Caco-2 (cell line): Measurements from ENCODE around the gene PIK3CG. TPM values are rescaled to one million over a fixed set of nuclear protein-coding genes. Genes with fewer than 3 reads are reported as not detected.

Experiments
- BruUV-seq: library from RNA; stranded (reverse); fragments of 400-500 nt; replicated peaks from 2 replicates; lab custom pipeline; 2021; lab: Mats Ljungman, UMichigan
- CTCF ChIA-PET: fragments of 300-600 bp; sonication (Branson Sonifier 250); formaldehyde crosslinking; loops from one replicate; lab custom pipeline; 2022; ENCODE audit warnings: antibody characterized with exemption; lab: Charles Lee
- POLR2A ChIA-PET: fragments of 300-600 bp; sonication (Branson Sonifier 250); formaldehyde crosslinking; loops from one replicate; lab custom pipeline; 2022; ENCODE audit warnings: antibody characterized with exemption; lab: Charles Lee
- DNase-seq, 2 experiments: peaks; one replicate each; pipeline versions ENCODE4 v3.0.0 to v3.0.0-alpha.2; 2020 to 2022
- H3K27me3 ChIP-seq: replicated peaks from 2 replicates; pipeline ENCODE4 v1.6.0; 2011; ENCODE audit warnings: low read length; ENCODE audit not compliant: control insufficient read depth, insufficient read depth
- H3K36me3 ChIP-seq: 2 replicates; pipeline ENCODE4 v1.5.1; 2011; ENCODE audit warnings: low read length; ENCODE audit not compliant: control insufficient read depth, insufficient read depth
- H3K4me1 ChIP-seq: fragments of 250-450 bp; sonication (Bioruptor Pico); 2 replicates; pipeline ENCODE4 v1.5.1; 2020; ENCODE audit warnings: mild to moderate bottlenecking
- H3K4me3 ChIP-seq: 2 replicates; pipeline ENCODE4 v1.5.1; 2011; ENCODE audit warnings: low read depth, mild to moderate bottlenecking, control low read depth, low read length
- H3K9me3 ChIP-seq: fragments of 250-450 bp; sonication (Bioruptor Pico); 2 replicates; pipeline ENCODE4 v1.5.1; 2020; ENCODE audit warnings: mild to moderate bottlenecking, moderate library complexity
- H3K27ac Mint-ChIP-seq: one replicate; pipeline ENCODE4 v1.8.0; 2022; ENCODE audit warnings: mixed read lengths; ENCODE audit not compliant: unreplicated experiment
- H3K27me3 Mint-ChIP-seq: one replicate; pipeline ENCODE4 v1.8.0; 2022; ENCODE audit warnings: mixed read lengths; ENCODE audit not compliant: insufficient read depth, unreplicated experiment
- H3K36me3 Mint-ChIP-seq: one replicate; pipeline ENCODE4 v1.8.0; 2022; ENCODE audit warnings: mild to moderate bottlenecking, mixed read lengths; ENCODE audit not compliant: insufficient read depth, unreplicated experiment
- H3K4me1 Mint-ChIP-seq: one replicate; pipeline ENCODE4 v1.8.0; 2022; ENCODE audit warnings: low read depth, mixed read lengths; ENCODE audit not compliant: unreplicated experiment
- H3K4me3 Mint-ChIP-seq: one replicate; pipeline ENCODE4 v1.8.0; 2022; ENCODE audit warnings: mild to moderate bottlenecking, moderate library complexity, mixed read lengths; ENCODE audit not compliant: unreplicated experiment
- H3K9me3 Mint-ChIP-seq: one replicate; pipeline ENCODE4 v1.8.0; 2022; ENCODE audit warnings: mixed read lengths; ENCODE audit not compliant: unreplicated experiment
- intact Hi-C: fragments of 100-400 bp; cut with micrococcal nuclease; formaldehyde crosslinking; loops from one replicate; pipeline ENCODE4 v1.10.0; 2022; ENCODE audit not compliant: unreplicated experiment
- total RNA-seq: library from RNA; stranded (reverse); gene quantifications from 2 replicates; pipeline ENCODE4 v1.2.3, GENCODE V29; 2022
- TF ChIP-seq, protein P1 (sequence below), 2 experiments: fragments of 200-600 bp in 1 of 2; IDR thresholded peaks; 1 replicate in 1 of 2; 2 replicates in 1 of 2; pipeline versions ENCODE4 v1.5.1 to v1.8.0; 2011 to 2022; ENCODE audit warnings: antibody characterized with exemption in 1 of 2, control low read depth in 1 of 2, inconsistent platforms in 1 of 2, low read depth in 1 of 2, low read length in 1 of 2, mild to moderate bottlenecking in 1 of 2, moderate library complexity in 1 of 2; ENCODE audit not compliant: insufficient read depth in 1 of 2, severe bottlenecking in 1 of 2, unreplicated experiment in 1 of 2

Gene PIK3CG
- total RNA-seq, 1 experiment from 2014 or later: not detected

GRCh38 chr7:106862317-106863089 is 2.6 kb upstream of the PIK3CG start:
- H3K36me3 ChIP-seq: no peaks in the 10 kb centered on the region

DNA sequence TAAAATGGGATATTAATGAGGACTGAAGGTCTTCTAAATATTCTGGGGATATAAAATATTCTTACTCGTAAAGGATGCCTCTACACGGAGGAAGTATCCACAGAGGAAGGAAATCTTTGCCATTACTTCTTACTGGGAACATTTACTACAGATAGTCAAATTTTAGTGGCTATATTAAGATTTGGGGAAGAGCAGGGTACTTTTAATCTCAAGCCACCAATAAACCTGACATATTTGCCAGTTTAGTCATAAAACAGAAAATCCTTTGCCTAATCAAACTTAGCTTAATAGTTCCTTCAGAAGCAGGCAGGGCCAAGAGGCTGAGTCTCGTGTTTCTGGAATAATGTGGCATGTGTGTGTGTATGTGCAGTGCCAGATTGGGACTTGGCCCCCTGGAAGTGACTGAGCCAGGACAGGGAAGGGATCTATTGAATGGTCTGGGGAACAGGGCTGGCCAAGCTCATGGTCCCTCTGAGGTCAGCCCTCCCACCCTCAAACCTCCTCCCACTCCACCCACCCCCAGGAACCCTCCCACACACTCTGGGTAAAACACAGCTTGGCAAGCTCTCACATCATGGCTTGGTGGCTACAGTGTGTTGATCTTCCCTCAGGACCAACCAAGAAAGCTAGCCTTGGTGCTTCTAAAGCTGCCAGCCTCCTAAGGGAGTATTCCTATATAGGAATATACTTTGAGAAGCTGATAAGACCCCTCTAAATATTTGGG is 1.6 kb upstream of the PIK3CG start:
- Mint-ChIP-seq H3K27ac (no peak overlapping the region), H3K4me1 (no peaks in the 10 kb centered on the region), H3K27me3 (peaks cover 21% of the 10 kb centered on the region), H3K9me3 (no peaks in the 10 kb centered on the region), H3K36me3 (no peaks in the 10 kb centered on the region), H3K4me3 (no peak overlapping the region)
- no TSS peak for BruUV-seq
- no peaks in the 10 kb centered on the region for H3K36me3 ChIP-seq
- no peak overlapping the region for H3K4me3 ChIP-seq
- intact Hi-C loops: no loop called here
- DNase-seq: no peak
- H3K9me3 ChIP-seq: no peaks in the 10 kb centered on the region
- ChIA-PET POLR2A (no interaction called here), CTCF (interaction anchor here (0.7 kb wide), 1 partner anchor 71 kb away, joined by 3 read pairs; no protein-coding TSS in a partner anchor)
- no peaks in the 10 kb centered on the region for H3K4me1 ChIP-seq
- TF ChIP-seq, protein P1, sequence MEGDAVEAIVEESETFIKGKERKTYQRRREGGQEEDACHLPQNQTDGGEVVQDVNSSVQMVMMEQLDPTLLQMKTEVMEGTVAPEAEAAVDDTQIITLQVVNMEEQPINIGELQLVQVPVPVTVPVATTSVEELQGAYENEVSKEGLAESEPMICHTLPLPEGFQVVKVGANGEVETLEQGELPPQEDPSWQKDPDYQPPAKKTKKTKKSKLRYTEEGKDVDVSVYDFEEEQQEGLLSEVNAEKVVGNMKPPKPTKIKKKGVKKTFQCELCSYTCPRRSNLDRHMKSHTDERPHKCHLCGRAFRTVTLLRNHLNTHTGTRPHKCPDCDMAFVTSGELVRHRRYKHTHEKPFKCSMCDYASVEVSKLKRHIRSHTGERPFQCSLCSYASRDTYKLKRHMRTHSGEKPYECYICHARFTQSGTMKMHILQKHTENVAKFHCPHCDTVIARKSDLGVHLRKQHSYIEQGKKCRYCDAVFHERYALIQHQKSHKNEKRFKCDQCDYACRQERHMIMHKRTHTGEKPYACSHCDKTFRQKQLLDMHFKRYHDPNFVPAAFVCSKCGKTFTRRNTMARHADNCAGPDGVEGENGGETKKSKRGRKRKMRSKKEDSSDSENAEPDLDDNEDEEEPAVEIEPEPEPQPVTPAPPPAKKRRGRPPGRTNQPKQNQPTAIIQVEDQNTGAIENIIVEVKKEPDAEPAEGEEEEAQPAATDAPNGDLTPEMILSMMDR (IDR thresholded peaks at IDR 0.05; ENCODE audit: insufficient read depth in 1 of 2, low read depth in 1 of 2, low read length in 1 of 2, severe bottlenecking in 1 of 2, unreplicated experiment in 1 of 2): no peak
- H3K27me3 ChIP-seq: no peaks in the 10 kb centered on the region

More at GRCh38 chr7:106862317-106863089, 2.6 kb upstream of the PIK3CG start:
- H3K9me3 Mint-ChIP-seq: no peaks in the 10 kb centered on the region
- ChIA-PET CTCF (no interaction called here), POLR2A (no interaction called here)
- Histone ChIP-seq H3K4me3 (no peak overlapping the region), H3K4me1 (no peaks in the 10 kb centered on the region), H3K9me3 (no peaks in the 10 kb centered on the region), H3K27me3 (no peaks in the 10 kb centered on the region)
- BruUV-seq: no TSS peak
- H3K36me3 Mint-ChIP-seq: no peaks in the 10 kb centered on the region
- intact Hi-C loops: no loop called here
- no peak overlapping the region for H3K4me3 Mint-ChIP-seq
- peaks cover 21% of the 10 kb centered on the region for H3K27me3 Mint-ChIP-seq
- H3K4me1 Mint-ChIP-seq: no peaks in the 10 kb centered on the region
- DNase-seq: no peak
- H3K27ac Mint-ChIP-seq: no peak overlapping the region
- TF ChIP-seq, protein P1 (IDR thresholded peaks at IDR 0.05; ENCODE audit: insufficient read depth in 1 of 2, low read depth in 1 of 2, low read length in 1 of 2, severe bottlenecking in 1 of 2, unreplicated experiment in 1 of 2): no peak

DNA sequence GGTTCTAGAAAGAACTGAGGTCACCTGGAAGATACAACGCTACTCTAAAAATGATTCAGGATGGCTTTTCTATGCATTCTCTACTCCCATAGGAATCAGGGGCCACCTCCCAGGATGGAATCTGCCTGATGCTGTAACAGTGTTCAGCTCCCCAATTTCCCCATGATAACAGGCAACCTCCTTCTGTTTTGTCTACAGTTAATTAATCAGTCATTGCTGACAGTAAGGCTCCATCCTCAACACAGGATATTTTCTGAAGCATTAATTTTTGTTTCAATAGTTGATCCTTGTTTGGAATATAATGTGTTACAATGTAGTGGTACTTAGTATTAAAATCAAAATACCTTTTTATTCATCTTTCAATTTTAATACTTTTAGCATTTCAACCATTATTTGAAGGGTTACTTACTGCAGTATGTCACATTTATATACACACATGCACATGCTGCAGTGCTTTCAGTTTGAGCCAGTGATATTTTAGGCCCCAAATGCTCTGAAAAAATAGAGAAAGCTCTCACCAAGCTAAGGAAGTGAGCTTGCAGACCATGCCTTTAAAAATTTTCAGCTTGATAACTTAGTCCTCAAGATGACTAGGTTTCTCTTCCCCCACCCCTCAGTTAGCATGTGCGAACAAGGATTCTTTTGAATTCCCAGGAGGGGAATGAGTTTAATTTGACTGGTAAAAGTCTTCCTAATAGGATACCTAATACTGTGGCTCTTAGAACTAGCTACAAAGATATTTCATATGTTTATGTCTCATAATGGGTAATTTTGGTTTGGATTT is 592 bp upstream of the PIK3CG start:
- intact Hi-C loops: no loop called here
- BruUV-seq: no TSS peak

More for the DNA sequence above, 592 bp upstream of the PIK3CG start:
- TF ChIP-seq, protein P1 (IDR thresholded peaks at IDR 0.05; ENCODE audit: insufficient read depth in 1 of 2, low read depth in 1 of 2, low read length in 1 of 2, severe bottlenecking in 1 of 2, unreplicated experiment in 1 of 2): no peak
- DNase-seq: no peak
- POLR2A ChIA-PET: no interaction called here
- Mint-ChIP-seq H3K4me3 (no peak overlapping the region), H3K27ac (no peak overlapping the region), H3K36me3 (no peaks in the 10 kb centered on the region), H3K9me3 (no peaks in the 10 kb centered on the region), H3K4me1 (no peaks in the 10 kb centered on the region), H3K27me3 (peaks cover 21% of the 10 kb centered on the region)
- H3K4me3 ChIP-seq: no peak overlapping the region
- CTCF ChIA-PET: no interaction called here
- no peaks in the 10 kb centered on the region for H3K27me3 ChIP-seq
- no peaks in the 10 kb centered on the region for H3K9me3 ChIP-seq
- no peaks in the 10 kb centered on the region for H3K4me1 ChIP-seq
- no peaks in the 10 kb centered on the region for H3K36me3 ChIP-seq
